Left ventricle myocardium superior (tissue), 1 donor: ENCODE results near the gene RAP1GAP2. TPM values are rescaled to one million over a fixed set of nuclear protein-coding genes. Genes with fewer than 3 reads are reported as not detected.
"Not testable (repeated sequence)": the region's sequence is repeated elsewhere in the genome, so short reads cannot be mapped to it uniquely, and the experiment has no call there.

Source experiments
- ATAC-seq: fragments of 200-7000 bp; cut with Tn5 transposase; one replicate; pipeline ENCODE4 v1.9.1; 2020; ENCODE audit warnings: mild to moderate bottlenecking, moderate library complexity
- DNase-seq: peaks from one replicate; pipeline ENCODE4 v3.0.0-alpha.2; 2020
- intact Hi-C: fragments of 100-400 bp; cut with micrococcal nuclease; formaldehyde crosslinking; loops from one replicate; pipeline ENCODE4 v1.11.0; 2022
- total RNA-seq: library from RNA; stranded (reverse); fragmentation: NEBNext Ultra II Directional; extraction: Animal tissue kit (Norgen Biotek cat#: 25700); gene quantifications from one replicate; pipeline ENCODE4 v1.2.1, GENCODE V29; 2021
- donor health status: DM: no; HTN: yes; CAD: no; lungs with severe emphysema.

RAP1GAP2 gene
- total RNA-seq, 1 donor from 2014 or later: 48.9 TPM

DNA sequence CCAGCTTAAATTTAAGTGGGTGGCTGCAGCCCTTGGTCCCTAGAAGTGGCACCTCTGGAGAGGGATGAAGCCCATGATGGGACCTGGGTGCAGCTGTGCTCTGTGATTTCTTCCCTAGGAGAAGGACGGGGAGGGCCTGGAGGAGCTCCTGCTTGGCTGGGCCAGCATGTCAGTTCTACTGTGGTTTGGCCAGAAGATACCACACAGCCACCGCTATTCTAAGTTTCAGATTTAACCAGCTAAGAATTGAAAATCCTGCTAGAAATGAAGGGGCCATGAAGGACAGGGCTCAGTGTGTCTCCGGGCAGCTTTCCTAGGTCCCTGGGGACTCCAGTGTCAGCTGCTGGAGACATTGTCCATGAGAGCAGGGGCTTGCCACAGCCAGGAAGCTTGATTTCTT, 9.7 kb downstream of the RAP1GAP2 start:
- intact Hi-C loops: no loop called here
- ATAC-seq: no peak
- no peak for DNase-seq

DNA sequence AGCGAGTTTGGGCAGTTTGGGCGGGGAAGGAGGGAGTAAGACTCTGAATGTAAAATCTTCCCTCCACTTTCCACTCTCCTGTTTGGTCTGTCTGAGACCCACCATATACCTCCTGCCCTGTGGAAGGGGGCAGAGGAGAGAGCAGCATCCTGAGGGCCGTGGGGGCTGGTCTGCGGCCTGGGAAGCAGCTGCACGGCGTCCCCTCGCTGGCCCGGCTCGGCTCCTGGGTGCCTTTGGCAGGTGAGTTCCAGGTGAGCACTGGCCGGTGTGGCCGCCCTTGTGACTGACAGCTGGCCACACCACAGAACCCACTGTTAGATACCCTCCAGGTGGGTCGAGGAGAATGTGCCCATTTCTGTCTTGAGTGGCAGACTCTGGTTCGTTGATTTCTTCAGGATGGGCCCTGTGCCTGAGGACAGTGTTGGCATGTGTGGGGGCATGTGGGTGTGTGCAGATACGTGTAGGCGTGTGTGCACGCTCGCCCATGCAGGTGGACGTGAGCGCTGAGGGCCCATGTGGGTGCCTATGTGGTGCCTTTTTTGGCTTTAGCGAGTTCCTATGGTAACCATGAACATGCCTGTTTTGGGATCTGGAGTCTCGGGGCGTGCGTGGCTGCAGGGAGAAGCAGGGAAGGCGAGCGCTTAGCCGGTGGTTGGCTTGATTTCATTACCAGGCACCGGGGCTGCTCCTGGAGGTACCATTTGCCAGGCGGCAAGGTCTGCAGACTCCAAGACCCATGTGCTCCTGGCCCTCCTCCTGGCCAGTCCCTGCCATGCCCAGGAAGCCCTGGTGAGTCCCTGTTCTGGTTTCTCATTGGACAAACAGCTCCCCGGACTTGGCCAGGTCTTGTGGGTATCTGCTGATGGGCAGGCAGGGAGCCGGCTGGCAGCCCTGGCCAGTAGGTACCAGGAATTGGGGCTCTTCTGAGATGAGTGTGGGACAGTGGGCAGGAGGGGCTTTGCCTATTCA, 12.4 kb downstream of the RAP1GAP2 start:
- intact Hi-C loops: no loop called here
- ATAC-seq (no peak), DNase-seq (no peak)

DNA sequence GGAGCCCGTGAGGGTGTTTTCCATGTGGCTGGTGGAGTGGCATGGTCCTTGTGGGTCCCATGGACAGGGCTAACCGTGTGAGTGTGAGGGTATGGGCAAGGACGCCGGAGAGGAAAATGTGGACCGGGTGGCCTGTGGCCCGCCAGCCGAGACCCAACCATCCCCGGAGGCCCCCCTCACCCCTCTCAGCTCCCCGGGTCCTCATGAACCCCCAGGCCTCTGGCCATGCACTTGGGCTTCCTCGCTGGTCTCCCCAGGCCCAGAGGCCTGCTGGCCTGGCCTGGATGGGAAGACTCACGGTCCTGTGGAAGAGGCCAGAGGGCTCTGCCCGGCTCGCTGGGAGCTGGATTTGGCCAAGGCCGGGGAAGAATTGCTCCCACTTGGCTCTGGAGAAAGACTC, 13.1 kb downstream of the RAP1GAP2 start:
- no peak for ATAC-seq

DNA sequence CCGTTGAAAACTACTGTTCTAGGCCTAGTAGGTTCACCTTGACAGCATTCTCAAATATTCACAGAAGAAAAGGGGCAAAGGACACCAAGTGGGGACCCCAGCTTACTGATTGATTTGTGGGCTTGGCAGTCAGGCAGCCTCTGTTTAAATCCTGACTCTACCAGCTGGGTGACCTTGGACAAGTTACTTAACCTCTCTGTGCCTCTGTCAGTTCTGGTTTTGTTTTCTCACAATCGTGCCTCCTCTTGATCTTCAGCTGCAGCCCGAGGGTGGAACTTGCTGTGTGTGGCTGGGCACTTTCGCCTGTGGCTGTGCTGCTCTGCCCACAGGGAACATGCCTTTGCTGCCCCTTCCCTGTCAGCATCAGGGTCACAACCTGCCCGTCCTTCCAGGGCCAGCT, 17.8 kb downstream of the RAP1GAP2 start:
- DNase-seq (no peak), ATAC-seq (no peak)
- intact Hi-C loops: no loop called here

More for the DNA sequence above, 13.1 kb downstream of the RAP1GAP2 start:
- intact Hi-C loops: no loop called here
- DNase-seq: no peak

DNA sequence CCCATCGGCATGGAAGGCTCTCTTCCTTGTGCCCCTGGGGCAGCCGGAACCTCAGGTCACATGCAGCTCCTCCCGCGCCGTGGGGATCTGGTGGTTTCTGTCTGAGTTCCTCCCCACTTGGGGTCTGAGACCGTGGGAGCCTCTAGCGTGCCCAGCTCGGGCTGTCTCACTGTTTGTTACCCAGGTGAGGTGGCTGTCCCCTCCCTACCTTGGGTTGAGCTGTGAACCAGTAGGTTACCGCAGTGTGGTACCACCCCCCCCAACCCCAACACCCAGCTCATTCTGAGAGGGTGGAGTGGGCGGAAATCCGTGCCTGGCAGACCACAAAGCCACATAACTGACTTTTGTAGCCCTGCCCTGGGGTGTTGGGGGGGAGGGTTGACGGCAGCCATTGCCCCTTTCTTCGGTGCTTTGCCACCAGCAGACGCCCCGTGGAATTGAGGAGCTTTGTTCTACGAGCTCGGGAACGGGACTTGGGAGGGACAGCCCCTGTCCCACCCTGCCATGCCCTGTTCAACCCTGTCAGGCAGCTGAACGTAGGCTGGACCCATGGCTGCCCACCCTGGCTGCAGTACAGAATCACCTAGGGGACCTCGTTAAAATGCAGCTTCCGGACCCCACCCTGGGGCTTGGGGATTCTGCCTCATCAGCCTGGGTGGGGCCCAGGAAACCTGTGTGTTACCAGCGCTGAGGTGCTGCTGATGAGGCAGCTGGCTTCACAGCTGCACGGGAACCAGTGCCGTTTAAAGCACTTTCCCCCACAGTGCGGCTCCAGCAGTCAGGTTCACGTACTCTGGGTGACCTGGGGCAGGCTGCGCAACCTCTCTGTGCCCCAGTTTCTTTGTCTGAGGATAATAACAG, 18.5 kb downstream of the RAP1GAP2 start:
- ATAC-seq: peak; percentile 56
- intact Hi-C loops: no loop called here
- peak; percentile 43 for DNase-seq

DNA sequence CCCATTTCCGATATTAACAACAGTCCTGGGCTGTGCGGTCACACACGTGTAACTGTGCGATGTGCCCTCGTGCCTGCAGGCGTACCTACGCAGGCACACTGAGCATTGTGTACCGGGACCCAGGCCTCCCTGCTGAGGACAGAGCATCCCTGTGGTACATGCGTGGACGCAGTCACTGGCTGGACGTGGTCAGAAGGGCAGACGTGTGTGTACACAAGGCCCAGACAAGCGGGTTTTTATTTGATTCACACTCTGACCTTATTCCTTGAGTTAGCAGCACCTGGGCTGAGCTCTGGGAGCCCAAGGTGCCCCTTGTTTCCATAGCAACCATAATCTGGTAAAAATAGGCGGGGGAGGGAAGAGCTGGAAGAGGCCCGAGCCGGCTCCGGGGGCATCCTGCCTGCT, 19.5 kb downstream of the RAP1GAP2 start:
- intact Hi-C loops: no loop called here
- DNase-seq: no peak
- no peak for ATAC-seq

DNA sequence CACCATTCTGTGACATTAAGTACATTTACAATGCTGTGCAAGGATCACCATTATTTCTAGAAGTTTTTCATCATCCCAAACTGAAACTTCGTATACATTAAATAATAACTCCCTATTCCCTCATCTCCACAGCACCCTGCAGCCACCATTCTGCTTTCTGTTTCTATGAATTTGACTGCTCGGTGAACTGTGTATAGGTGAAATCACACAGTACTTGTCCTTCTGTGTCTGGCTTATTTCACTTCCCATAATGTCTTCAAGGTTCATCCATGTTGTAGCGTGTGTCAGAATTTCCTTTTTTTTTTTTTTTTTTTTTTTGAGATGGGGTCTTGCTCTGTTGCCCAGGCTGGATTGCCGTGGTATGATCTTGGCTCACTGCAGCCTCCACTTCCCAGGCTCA, 20.4 kb downstream of the RAP1GAP2 start:
- DNase-seq (no peak), ATAC-seq (no peak)
- intact Hi-C loops: no loop called here

DNA sequence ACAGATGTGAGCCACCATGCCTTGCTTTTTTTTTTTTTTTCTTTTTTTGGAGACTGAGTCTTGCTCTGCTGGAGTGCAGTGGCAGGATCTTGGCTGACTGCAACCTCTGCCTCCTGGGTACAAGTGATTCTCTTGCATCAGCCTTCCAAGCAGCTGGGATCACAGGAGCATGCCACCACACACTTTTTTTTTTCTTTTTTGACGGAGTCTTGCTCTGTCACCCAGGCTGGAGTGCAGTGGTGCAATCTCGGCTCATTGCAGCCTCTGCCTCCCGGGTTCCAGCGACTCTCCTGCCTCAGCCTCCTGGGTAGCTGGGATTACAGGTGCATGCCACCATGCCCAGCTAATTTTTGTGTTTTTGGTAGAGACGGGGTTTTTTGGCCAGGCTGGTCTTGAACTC, 23.1 kb downstream of the RAP1GAP2 start:
- ATAC-seq, intact Hi-C loops, DNase-seq: not testable (repeated sequence)

DNA sequence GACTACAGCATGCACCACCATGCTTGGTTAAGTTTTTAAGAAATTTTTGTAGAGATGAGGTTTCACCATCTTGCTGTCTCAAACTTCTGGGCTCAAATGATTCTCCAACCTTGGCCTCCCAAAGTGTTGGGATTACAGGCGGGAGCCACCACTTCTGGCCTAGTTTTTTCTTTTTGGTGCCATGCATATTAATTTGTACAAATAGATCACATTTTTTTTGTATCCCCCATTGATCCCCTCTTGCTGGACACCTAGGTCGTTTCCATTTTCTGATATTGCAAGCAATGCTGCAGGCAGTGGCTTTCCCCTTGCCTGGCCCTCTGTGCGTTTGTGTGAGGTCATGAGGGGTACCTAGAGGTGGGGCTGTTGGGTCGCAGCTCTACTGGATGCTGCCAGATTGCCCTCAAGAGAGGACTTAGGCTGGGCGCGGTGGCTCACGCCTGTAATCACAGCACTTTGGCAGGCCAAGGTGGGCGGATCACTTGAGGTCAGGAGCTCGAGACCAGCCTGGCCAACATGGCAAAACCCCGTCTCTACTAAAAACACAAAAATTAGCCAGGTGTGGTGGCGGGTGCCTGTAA, 23.8 kb downstream of the RAP1GAP2 start:
- intact Hi-C loops: no loop called here
- ATAC-seq (no peak), DNase-seq (no peak)

DNA sequence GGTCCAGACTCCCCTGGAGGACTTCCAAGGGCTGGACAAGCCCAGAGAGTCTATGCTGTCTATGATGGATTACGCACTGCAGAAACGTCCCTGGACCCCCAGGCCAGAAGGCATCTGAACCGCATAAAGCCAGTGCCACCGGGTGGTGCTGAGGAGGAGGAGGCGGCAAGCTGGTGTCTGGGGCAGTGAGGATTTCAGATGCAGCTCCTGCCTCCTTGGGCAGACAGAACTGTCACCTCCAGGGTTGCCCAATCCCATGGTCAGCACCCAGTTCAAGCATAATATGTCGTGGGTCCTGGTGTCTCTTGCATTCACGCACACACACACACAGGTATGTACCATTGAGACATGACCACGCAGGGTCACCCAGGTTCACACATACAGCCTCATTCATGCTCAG, 25.6 kb downstream of the RAP1GAP2 start:
- intact Hi-C loops: no loop called here
- no peak for DNase-seq

DNA sequence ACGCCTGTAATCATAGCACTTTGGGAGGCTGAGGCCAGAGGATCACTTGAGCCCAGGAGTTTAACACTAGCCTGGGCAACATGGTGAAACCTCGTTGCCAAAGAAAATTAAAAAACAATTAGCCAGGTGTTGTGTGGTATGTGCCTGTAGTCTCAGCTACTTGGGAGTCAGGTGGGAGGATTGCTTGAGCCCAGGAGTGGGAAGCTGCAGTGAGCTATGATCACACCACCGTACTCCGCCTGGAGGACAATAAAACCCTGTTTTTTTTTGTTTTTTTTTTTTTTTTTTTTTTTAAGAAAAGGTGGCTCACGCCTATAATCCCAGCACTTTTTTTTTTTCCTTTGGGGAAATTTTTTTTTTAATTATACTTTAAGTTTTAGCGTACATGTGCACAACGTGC, 26.1 kb downstream of the RAP1GAP2 start:
- ATAC-seq: no peak
- intact Hi-C loops: no loop called here
- no peak for DNase-seq

More for the DNA sequence above, 25.6 kb downstream of the RAP1GAP2 start:
- no peak for ATAC-seq

DNA sequence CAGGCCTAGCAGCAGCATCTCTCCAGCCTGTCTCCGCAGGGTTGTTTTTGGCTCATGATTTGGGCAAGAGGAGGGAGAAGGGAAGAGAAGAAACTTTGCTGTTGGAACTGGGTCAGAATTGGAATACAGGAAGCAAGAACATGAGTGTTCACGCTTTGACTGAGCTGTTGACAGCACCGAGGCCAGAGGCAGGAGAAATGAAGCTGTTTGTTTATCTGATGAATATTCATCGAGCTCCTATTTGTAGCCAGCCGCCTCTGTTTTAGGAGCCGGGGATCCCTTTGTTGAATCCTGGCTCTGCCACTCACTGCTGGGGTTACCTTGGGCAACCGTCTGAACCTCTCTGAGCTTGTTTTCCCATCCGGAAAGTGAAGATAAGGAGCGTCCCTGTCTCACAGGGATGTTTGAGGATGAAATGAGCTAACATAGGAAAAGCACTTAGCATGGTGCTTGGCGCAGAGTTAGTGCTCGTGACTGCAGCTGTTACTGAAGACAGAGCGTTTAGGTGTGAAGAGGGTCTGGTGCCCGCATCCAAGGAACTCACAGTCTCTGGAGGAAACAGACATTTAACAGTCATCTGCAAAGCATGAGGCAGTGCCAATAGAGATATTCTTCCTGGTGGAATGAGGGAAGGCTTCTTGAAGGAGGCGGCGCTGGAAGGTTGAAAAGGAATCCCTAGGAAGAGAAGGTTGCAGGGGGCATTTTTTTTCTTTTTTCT, 29.2 kb downstream of the RAP1GAP2 start:
- no peak for DNase-seq
- intact Hi-C loops: loop anchor here (5.0 kb wide), 1 partner anchor 187 kb away; no protein-coding TSS in a partner anchor
- ATAC-seq: no peak

DNA sequence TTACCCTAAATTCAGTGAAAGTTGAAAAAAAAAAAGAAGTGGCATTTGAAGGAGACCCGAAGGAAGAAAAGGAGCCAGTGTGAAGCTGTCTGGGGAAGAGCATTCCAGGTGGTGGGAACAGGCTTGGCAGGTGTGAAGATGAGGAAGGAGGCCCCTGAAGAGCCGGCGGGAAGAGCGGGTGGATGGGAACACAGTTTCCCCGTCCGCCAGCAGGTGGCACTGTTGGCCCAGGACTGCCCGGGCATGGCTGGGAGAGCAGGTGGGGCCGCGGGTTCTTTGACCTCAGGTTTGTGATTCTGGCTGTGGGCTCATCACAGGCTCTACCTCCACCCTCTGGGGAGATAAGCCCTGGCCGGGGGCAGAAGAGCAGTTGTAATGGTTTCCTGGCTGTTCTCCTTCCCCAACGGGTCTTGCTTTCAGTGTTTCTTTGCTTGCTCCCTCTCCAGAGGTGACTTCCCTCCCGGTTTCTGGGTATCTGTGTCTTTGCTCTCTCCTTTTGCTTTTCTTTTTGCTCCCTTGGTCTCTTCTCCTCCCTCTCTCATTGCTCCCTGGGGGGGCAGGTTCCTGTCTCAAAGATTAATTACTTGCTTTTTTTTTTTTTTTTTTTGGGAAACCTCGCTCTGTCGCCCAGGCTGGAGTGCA, 32.3 kb downstream of the RAP1GAP2 start:
- ATAC-seq: peak; percentile 92
- intact Hi-C loops: loop anchor here (5.0 kb wide), 1 partner anchor 184 kb away; no protein-coding TSS in a partner anchor
- DNase-seq: peak; percentile 85

DNA sequence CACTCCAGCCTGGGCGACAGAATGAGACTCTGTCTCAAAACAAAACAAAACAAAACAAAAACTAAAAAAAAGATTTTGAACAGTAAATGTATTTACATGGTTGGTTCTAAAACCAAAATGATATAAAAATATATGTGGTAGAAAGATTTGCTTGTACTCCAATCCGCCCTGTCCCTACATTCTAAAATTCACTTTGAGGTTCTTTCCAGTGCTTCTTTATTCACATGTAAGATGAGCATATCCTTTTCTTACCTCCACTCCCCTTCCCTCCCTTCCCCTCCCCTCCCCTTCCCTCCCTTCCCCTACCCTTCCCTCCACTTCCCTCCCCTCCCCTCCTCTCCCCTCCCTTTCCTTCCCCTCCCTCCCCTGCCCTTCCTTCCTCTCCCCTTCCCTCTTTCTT, 34.4 kb downstream of the RAP1GAP2 start:
- DNase-seq (no peak), ATAC-seq (no peak)
- intact Hi-C loops: no loop called here

DNA sequence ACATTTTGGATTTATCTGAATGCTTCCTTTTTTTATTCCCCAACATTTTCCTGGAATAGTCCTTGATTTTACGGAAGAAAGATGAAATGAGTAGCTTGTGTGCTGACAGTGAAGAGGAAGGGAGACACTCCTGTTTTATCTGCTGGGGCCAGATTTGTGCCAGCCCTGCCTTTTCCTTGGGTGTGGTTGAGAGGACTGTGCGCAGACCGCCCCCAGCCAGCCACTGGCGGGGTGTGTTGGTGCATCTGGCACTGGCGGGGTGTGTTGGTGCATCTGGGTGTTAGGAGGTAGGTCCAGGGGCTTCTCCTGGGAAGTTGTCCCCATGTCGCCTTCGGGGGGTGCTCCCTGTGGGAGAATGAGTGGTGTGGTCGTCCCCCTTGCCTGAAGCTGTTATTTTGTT, 39.5 kb downstream of the RAP1GAP2 start:
- DNase-seq: no peak
- intact Hi-C loops: no loop called here
- ATAC-seq: no peak

DNA sequence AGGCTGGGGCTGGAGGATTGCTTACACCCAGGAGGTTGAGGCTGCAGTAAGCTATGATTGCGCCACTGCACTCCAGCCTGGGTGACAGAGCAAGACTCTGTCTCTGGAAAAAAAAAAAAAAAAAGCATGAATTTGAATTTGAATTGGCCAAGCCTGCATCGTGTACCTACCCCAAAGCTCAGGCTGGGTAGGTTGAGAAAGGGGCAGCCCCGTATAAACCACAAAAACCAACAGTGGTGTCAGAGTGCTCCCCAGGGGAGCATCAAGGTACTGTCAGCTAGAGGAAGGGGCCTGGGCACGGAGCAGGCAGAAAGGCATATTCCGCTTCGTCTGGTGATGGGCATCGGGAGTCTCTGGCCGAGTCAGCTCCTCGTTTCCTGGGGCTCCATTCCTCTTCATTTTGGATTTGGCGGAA, 40.9 kb downstream of the RAP1GAP2 start:
- ATAC-seq: no peak
- intact Hi-C loops: no loop called here
- no peak for DNase-seq

DNA sequence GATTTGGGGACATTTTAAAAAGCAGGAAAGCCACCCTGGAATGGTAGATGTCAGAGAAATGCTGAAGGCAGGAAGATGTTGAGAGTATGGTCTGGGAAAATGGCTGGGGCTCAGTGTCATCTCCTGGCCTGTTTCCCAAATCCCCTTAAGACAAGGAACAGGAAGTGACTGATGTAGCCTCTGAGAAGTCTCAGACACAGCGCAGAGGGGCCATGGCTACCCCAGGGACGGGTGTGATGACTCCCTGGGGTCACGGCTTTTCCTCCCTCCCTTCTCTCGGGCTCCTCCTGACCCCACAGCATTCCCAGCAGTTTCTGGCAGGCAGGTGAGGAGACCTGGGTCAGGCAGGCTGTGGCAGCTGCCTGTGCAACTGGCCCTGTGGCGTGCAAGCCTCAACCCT, 45.4 kb downstream of the RAP1GAP2 start:
- DNase-seq (no peak), ATAC-seq (no peak)
- intact Hi-C loops: no loop called here

DNA sequence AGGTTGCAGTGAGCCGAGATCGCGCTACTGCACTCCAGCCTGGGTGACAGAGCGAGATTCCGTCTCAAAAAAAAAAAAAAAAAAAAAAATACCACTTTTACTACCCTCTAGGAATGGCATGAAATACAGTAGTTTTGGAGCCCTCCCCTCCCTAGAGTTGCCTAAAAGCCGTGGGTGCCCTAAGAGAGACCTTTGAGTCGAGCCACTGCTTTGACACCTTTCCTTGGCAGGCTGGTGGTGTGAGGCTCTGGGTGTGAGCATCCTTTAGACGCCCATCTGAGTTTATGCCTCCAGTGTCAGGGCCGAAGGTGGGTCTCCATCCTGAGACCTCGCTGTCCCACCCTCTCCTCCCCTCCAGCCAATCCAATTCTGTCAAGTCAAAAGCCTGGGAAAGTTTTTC, 46.2 kb downstream of the RAP1GAP2 start:
- ATAC-seq (no peak), DNase-seq (no peak)

DNA sequence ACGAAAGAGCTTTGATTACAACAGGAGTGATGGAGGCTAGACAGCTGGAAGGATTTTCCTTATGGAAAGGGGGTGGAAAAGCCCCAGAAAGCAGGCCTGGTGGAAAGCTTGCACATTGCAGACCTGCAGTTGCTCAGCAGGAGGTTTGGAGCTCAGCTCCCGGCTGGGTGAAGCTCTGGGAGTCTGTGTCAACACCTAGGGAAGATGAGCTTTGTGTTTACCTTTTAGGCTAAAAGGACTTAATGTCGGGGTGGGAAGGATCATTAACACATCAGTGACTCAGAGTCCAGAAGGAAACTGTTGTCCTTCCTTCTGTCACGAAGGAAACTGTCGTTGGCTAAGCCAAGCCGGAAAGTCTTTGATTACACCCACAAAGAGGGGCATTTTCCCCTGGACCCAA, 48.2 kb downstream of the RAP1GAP2 start:
- ATAC-seq (no peak), DNase-seq (no peak)
- intact Hi-C loops: no loop called here

More for the DNA sequence above, 46.2 kb downstream of the RAP1GAP2 start:
- intact Hi-C loops: no loop called here
